Kidney glomerular epithelial cell (primary cell): ENCODE measurements around the gene RPS6KC1.
A peak's percentile ranks its signal among the peaks of the same experiment; 100 is the strongest.
"Not testable (repeated sequence)": the region's sequence is repeated elsewhere in the genome, so short reads cannot be mapped to it uniquely, and the experiment has no call there.

Experiments
- DNase-seq: peaks from one replicate; lab custom pipeline; 2025; lab: John Stamatoyannopoulos, UW

RPS6KC1 gene

DNA sequence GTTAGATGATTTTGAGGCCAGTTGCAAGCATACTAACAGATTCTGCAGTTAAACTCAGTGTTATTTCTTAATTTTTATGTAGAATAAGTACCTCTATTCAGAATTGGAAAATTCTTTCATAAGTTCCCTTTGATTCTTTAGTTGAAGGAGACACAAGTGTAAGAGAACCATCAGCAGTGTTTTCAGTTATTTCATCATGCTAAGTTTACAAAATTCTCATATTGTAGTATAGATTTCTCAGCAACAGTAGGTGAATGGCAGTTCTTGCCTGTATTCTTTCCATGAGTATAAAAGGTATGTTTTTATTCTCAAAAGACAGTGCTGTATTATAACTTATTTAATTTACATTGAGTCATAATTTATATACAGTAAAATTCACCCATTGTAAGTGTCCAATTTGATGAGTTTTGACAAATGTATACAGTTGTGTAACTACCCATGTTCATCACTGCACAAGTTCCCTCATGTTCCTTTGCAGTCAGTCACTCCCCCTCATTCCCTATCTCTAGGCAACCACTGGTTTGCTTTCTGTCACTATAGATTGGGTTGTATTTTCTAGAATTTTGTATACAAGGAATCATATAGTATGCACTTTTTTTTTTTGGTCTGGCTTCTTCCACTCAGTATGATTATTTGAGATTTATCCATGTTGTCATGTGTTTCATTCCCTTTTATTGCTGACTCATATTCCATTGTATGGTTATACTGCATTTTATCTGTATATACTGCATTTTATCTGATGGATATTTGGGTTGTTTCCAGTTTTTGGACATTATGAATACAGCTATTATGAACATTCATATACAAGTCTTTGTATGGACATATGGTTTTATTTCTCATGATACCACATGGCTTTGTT, 3.9 kb downstream of the RPS6KC1 start:
- DNase-seq, result no peak

DNA sequence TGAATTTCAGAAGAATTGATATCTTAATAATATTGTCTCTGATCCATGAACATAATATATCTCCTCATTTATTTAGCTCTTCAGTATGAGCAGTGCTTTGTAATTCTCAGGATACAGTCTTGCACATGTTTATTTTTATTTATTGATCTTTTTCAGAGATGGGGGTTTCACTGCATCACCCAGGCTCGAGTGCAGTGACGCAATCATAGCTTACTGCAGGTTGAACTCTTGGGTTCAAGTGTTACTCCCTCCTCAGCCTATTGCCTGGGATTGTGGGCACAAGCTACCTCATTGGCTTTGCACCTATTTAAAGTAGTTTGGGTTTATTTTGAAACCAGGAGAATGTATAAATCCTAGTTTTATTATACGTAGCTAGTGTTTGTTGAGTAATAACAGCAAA, 4.7 kb downstream of the RPS6KC1 start:
- DNase-seq, result no peak

DNA sequence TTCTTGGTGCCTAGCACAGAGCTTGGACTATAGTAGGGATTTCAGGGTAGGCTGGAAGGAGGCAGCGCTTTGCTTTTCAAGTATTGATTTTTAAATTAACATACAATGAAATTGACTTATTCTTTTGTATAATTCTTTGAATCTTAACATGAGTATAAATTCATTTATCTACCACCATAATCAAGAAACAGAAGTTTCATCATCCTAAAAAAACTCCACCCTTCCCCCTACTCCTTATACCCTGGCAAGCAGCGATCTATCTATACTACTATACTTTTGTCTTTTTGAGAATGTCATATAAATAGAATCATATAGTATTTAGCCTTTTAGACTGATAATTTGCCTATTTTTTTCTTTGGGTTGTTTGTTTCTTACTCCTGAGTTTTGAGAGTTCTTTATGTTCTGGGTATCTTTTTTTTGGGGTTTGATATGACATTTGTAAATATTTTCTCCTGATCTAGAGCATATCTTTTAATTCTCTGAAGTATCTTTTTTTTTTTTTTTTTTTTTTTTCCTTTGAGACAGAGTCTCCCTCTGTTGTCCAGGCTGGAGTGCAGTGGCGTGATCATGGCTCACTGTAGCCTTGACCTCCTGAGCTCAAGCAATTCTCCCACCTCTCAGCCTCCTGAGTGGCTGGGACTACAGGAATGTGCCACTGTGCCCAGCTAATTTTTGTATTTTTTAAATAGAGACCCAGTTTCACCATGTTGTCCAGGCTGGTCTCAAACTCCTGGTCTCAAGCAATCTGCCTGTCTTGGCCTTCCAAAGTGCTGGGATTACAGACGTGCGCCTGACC, 6.4 kb downstream of the RPS6KC1 start:
- no peak for DNase-seq

DNA sequence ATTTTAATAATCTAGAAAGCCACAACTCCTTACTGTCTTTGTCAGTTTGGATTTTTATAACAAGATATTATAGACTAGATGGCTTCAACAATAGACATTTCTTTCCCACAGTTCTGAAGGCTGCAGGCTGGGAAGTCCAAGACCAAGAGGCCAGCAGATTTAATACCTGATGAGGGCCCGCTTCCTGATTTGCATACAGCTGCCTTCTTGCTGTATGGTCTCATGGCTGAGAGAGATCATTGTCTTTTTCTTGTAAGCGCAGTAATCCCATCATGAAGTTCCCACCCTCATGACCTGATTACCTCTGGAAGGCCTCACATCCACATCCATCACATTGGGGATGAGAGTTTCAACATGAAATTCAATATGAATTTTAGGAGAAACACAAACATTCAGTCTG, 9.8 kb downstream of the RPS6KC1 start:
- DNase-seq, result no peak

DNA sequence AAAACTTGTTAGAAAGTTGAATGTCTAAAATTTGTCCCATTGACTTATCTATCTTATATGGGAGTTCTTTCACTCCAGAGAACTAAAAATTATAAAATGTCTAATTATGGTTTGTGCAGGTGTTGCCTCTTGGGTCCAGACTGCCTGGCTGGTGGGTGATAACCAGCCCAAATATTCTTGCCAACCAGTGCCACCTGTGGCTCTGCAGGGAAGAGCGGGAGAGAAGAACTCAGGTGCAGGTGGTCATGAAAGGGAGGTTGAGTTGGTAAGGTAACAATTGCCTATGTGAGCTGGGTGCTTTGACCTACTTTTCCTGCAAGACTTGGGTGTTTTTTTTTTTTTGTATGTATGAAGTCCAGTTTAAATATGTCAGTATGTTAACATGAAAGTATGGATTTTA, 10.2 kb downstream of the RPS6KC1 start:
- no peak for DNase-seq

DNA sequence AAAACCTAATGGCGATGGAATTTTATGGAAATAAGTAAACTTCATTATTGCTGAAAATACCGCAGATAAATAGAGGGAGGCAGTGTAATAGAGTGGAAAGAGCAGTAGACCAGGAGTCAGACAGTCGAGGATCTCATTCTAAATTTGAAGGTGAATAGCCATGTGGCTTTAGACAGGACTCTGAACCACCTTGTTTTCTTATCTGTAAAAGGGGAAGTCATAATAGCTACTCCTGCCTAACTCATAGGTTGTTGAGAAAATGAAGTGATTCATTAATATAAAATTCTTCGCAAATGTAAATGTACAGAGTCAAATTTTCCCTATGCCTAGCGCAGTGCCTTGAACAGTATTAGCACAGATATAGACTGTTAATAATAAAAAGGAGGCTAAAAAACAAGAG, 14.8 kb downstream of the RPS6KC1 start:
- no peak for DNase-seq

DNA sequence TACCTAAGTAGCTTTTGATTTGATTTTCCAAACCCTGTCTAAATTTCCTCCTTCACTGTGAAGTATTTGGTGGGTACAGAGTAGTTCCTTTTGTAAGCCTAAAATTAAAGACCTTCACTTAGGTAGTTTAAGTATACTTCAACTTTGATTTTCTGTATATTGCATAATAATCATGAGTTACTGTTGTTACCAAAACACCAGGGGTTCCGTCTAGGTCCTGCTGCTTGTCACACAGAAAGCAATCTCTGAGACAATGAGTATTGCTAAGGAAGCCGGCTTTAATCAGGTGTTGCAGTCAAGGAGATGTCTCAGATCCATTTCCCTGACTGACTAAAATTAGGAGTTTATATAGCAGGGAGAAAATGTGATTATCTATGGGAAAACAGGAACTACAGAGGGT, 15.3 kb downstream of the RPS6KC1 start:
- DNase-seq, result no peak

DNA sequence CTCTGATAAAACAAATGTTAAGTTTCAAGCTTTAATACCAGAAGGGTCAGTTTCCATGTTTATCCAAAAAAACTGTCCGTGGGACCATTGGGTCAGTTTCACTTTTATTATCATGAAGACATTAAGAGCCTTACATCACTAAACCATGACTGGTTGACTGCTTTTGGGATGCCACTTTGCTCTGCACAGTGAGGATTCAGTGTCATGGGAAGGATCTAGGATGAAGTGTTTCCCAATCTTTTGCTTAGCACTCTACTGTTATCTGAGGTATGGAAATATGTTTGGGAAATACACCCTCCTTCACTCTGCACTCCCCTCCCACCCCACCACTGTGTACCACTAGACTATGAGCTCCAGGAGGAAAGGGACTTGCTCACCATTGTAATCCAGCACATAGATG, 16.3 kb downstream of the RPS6KC1 start:
- no peak for DNase-seq

DNA sequence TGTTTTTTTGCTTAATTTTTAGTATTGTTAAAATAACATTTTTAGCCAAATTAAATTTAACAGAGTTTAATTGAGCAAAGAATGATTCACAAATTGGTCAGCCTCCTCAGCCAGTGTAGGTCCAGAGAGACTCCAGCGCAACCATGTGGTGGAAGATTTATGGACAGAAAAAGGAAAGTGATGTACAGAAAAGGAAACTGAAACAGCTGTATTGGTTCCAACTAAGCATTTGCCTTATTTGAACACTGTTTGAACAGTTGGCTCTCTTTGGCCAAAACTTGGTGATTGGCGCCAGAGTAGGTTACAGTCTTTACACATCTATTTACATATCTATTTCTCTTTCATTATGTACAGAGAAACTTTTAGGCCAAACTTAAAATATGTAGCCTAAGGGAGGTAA, 19.4 kb downstream of the RPS6KC1 start:
- peak; percentile 41 for DNase-seq

DNA sequence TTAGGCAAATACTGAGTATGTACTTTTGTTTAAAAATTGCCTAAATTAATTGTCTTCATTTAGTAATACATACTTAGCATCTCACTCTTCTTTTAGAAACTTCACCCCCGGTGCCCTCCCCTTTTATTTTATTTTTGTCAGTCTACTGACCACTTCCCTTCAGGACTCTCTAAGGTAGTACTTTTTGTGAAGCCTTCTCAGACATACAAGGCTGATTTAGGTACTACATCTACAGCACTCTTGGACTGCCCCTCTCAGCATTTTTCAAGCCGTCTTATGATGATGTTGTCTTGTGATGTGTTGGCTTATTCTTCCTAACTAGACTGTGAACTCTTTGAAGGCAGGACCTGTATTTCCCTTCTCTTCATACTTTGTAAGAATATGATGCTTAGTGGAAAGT, 24.7 kb downstream of the RPS6KC1 start:
- DNase-seq, result no peak

DNA sequence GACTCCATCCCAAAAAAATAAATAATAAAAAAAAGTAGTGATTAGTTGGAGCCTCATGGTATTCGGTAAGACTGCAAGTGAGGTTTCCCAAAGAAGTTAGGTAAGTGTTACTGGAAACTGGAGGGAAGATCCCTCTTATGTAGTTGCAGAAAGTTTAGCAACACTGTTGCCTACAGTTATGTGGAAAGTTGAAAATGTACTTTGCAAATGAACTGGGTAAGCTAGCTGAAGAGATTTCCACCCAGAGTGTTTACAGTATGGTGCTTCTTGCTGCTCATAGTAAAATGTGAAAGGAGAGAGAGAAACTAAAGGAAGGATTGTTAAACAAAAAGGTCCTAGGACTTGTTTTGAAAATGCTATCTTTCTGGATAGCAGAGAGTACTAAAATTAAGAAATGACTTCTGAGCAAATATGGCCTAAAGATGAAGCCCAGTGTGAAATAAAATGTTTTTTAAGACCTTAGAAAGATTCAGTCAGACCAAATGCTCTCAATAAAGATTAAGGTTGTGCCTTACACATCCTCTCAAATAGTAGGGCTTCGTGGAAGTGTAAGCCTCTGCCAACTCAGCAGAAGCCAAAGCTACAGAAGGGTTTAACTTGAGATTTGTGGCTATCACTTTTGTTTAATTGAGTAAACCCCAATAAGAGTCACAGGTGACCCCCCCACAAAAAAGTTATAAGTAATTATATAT, 31.5 kb downstream of the RPS6KC1 start:
- no peak for DNase-seq

DNA sequence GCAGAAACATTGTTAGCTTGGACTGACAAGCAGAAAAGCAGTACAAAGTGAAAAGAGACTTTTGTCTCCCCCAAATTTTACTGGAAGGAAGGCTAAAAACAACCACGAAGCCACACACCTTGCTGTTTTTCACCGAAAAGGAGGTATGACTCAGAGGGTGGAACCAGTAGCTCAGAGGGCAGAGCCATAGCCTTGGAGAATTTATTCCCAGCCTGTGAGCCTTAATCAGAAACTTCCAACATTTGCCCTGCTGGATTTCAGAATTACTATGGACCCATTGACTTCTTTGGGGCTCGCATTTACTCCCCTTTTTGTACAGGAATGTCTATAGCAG, 32.0 kb downstream of the RPS6KC1 start:
- DNase-seq, result no peak

DNA sequence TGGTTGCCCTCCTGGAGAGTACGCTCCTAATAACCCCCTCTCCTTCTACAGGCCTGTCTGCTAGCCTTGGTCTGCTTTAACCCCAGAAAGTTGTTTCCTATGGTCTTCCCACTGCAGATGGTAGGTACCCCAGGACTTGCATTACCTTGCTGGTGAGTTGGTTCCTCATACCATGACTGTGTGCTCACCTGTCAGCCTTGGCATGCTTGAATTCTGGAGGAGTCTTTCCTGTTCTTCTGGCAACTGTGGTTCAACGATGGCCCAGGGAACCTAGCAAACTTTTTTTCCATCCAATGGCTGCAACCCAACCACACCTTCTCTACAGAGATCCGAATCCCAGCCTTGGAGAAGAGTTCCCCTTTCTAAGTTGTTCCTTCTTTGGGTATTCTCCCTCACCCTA, 36.9 kb downstream of the RPS6KC1 start:
- no peak for DNase-seq

DNA sequence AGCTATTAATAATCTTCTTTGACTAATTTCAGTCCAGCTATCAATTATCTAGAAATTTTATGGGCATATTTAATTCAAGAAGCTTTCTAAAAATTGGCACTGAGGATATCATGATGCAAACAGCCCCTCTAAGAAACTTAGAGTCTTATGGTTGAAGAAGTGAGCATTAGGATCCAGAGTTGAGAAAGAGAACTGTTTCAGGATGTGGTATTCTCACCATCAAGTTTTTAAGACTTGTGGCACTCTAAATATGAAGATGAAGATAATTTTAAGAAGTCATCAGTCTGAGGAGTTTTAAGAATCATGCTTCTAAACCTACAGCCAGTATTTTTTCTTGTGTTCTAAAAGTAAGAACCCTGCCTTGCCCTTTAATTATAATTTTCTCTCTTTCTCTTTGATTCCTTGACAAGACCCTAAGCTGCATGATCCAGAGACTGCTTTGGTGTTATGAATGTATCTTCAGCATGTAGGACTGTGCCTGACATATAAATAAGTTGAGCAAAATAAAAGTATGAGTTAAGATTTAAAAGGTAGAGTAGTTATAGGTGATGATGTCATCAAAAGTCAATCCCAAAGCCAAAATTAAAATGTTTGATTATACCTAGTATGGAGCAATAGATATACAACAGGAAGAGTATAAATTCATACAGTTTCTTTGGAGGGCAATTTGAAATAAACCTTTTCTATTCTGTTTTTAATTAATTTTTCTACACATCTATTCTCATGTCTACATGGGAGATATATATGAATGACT, 39.1 kb downstream of the RPS6KC1 start:
- DNase-seq, result no peak

DNA sequence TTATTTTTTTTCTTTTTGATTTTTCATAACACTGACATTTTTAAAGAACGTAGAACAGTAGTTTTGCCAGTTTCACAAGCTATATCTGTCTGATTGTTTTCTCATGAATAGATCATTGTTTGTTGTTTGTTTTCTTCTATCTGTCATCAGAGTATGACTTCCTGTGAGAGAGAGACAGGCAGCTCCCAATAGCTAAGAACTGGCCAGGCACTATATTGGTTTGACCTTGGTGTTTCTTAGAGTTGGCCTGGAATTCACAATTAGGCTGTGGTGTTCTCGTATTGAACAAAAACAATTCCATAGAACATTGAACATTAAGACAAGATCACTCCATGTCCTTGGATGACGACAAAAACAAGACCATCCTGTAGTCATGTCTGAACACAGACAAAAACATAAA, 43.4 kb downstream of the RPS6KC1 start:
- no peak for DNase-seq

DNA sequence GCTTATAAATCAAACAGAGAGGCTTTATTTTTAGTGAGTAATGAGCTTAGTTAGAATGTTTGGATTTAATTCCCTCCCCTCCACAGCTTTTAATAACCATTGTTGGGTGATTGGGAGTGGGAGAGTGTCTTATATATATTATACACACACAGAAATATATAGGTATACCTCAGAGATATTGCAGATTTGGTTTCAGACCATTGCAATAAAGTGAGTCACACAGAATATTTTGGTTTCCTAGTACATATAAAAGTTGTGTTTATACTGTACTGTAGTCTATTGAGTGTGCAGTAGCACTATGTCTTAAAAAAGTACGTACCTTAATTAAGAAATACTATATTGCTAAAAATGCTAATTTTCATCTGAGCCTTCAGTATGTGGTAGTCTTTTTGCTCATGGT, 44.4 kb downstream of the RPS6KC1 start:
- no peak for DNase-seq

DNA sequence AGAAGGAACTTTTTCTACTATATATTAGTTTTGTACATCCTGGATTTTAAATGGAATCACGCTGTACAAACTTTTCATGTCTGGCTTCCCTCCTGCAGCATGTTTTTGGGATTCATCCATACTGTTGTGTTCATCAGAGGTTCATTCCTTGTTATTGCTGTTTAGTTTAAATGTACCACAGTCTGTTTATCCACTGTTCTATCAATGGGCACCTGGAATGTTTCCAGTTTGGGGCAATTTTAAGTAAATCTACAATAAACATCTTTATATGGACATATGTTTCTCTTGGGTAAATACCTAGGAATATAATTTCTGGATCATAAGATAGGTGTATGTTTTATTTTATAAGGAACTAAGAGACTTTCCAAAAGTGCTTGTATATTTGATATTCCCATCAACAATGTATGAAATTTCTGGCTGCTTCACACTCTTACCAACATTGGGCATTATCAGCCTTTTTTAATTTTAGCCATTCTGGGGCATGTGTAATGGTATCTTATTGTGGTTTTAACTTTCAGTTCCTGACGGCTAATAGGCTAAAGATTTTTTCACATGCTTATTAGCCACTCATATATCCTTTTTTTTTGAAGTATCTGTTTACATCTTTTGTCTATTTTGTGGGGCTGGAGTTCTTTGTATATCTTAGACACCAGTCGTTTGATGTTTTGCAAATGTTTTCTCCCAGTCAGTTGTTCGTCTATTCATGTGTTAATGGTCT, 48.8 kb downstream of the RPS6KC1 start:
- no peak for DNase-seq

DNA sequence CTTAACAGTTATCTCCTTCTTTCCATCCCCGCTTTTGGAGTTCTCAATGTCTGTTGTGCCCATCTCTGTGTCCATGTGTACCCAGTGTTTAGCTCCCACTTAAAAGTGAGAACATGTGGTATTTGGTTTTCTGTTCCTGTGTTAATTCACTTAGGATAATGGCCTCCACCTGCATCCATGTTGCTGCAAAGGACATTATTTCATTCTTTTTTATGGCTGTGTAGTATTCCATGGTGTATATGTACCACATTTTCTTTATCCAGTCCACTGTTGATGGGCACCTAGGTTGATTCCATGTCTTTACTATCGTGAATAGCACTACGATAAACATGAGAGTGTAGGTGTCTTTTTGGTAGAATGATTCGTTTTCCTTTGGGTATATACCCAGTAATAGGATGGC, 49.5 kb downstream of the RPS6KC1 start:
- not testable (repeated sequence) for DNase-seq

DNA sequence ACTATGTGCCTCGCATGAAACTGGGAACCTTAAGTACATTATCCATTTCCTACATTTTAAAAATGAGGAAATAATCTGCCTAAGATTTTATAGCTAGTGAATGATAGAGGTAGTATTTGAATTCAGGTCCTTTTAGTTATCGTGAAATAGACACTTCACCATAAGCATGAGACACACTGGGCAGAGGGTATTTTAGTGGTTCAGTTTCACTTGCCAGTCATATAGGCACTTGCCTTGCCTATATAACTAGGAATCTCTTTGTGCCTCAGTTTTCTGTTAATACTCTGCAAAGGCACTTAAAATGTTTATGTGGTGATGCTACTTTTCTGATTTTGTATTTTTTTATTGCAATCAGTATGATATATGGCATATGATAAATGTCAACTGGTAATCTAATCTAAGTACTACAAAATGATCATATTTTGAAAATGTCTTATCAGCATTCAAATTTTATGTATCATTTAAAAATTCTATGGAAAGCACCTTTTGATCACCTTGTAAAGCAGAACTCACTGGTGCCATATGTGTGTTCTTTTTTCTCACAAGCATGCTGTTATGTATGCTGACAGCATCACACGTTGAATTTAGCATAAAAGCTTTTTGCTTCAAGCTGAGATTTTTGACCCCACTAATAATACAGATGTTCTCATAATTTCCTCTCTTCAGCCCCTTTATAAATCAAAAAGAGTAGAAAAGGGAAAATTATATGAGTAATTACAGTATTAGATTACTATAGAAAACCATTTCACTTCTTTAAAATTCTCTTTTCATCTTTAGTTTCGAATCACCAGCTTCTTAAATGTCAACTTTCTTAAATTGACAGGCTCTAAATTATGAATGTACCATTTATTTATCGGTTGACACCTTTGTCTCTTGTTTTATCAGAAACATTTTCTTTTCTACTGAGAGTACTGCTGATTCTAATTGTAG, 52.6 kb downstream of the RPS6KC1 start:
- DNase-seq, result no peak

DNA sequence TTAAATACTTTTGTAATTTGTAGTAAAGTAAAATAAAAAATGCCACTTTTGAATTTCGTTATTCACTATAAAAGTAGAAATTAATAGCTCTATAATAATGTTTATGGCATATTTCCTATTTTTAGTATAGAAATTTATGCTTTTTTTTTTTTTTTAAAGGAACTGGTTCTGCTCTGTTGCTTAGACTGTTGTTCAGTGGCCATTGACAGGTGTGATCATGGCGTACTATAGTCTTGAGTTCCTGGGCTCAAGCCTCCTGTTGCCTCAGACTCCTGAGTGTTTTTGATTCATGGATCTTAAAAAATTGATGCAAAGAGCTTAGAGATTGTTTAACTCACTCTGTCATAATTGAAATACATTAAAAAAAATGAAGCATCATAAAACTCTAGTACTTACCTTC, 53.6 kb downstream of the RPS6KC1 start:
- DNase-seq, result no peak
